HepG2 (cell line): Measurements from ENCODE around the gene MARK2. TPM values are rescaled to one million over a fixed set of nuclear protein-coding genes. Genes with fewer than 3 reads are reported as not detected.

Experiments used
- ATAC-seq: fragments of 200-7000 bp; cut with Tn5 transposase; 3 replicates; pipeline ENCODE4 v1.9.1; 2020; ENCODE audit warnings: mild to moderate bottlenecking, moderate library complexity
- BruUV-seq: library from RNA; stranded (reverse); fragments of 400-500 nt; replicated peaks from 2 replicates; lab custom pipeline; 2021; lab: Mats Ljungman, UMichigan
- CTCF ChIA-PET: fragments of 300-600 bp; formaldehyde crosslinking; extraction: SDS; loops from one replicate; lab custom pipeline; 2021; ENCODE audit warnings: low total read pairs, inconsistent platforms, low intra/inter-chr PET ratio; lab: Yijun Ruan, JAX
- POLR2A ChIA-PET: fragments of 350-600 bp; sonication (Branson Sonifier 250); formaldehyde crosslinking; loops from one replicate; lab custom pipeline; 2020; ENCODE audit warnings: antibody characterized with exemption, inconsistent platforms; lab: Yijun Ruan, JAX
- DNase-seq: peaks from one replicate; pipeline ENCODE4 v3.0.0-alpha.2; 2015; ENCODE audit warnings: low spot score
- FAIRE-seq: peaks from 3 replicates; lab custom pipeline; 2011; peaks lifted over from hg19 to GRCh38; lab: Jason Lieb, UNC
- H2AFZ ChIP-seq: one replicate; pipeline ENCODE4 v1.6.1; 2011; ENCODE audit warnings: low read length, inconsistent platforms
- H3K27ac ChIP-seq: fragments of 300-600 bp; 3 replicates; pipeline ENCODE4 v1.8.0; 2011; ENCODE audit warnings: mixed run types, mild to moderate bottlenecking, mixed read lengths, low read length, inconsistent platforms; ENCODE audit not compliant: insufficient read depth; ENCODE audit errors: extremely low read length
- H3K27me3 ChIP-seq, 2 experiments: fragments of 200-600 bp in 1 of 2; 2 replicates in 1 of 2; 3 replicates in 1 of 2; pipeline versions ENCODE4 v1.6.0 to v1.8.0; 2011; ENCODE audit warnings: low read length in 2 of 2, mild to moderate bottlenecking in 2 of 2, moderate library complexity in 2 of 2, inconsistent platforms in 1 of 2; ENCODE audit not compliant: insufficient read depth in 2 of 2, control insufficient read depth in 1 of 2
- H3K36me3 ChIP-seq, 2 experiments: fragments of 200-600 bp in 1 of 2; replicated peaks in 1 of 2; 2 replicates in 1 of 2; 3 replicates in 1 of 2; pipeline versions ENCODE4 v1.5.1 to v1.8.0; 2011; ENCODE audit warnings: low read length in 2 of 2, inconsistent platforms in 1 of 2; ENCODE audit not compliant: insufficient read depth in 2 of 2, control insufficient read depth in 1 of 2
- H3K4me1 ChIP-seq: 2 replicates; pipeline ENCODE4 v1.5.1; 2012; ENCODE audit warnings: low read length, inconsistent platforms; ENCODE audit not compliant: insufficient read depth
- H3K4me2 ChIP-seq: 2 replicates; pipeline ENCODE4 v1.6.0; 2011; ENCODE audit warnings: low read depth, low read length, inconsistent platforms
- H3K4me3 ChIP-seq, 3 experiments: fragments of 200-600 bp in 1 of 3; sonication (generic), shearing (Covaris generic) in 1 of 3; replicated peaks in 1 of 3; 2 replicates each; pipeline ENCODE4 v1.5.1; 2011 to 2016; ENCODE audit warnings: low read length in 3 of 3, inconsistent platforms in 2 of 3, low read depth in 2 of 3, mild to moderate bottlenecking in 2 of 3, control low read depth in 1 of 3, mixed read lengths in 1 of 3; ENCODE audit not compliant: insufficient read depth in 1 of 3
- H3K79me2 ChIP-seq: one replicate; pipeline ENCODE4 v1.6.1; 2011; ENCODE audit warnings: low read length, inconsistent platforms; ENCODE audit not compliant: insufficient read depth
- H3K9ac ChIP-seq: 2 replicates; pipeline ENCODE4 v1.6.0; 2011; ENCODE audit warnings: mild to moderate bottlenecking, low read depth, low read length, inconsistent platforms; ENCODE audit not compliant: insufficient read depth
- H3K9me3 ChIP-seq: 2 replicates; pipeline ENCODE4 v1.5.1; 2012; ENCODE audit warnings: mild to moderate bottlenecking, low read length
- H4K20me1 ChIP-seq: 2 replicates; pipeline ENCODE4 v1.6.0; 2011; ENCODE audit warnings: inconsistent platforms, mild to moderate bottlenecking, low read length, moderate library complexity; ENCODE audit not compliant: insufficient read depth
- ARID4A ChIP-seq: sonication (generic); formaldehyde crosslinking; IDR thresholded peaks from 2 replicates; pipeline ENCODE4 v1.5.0; 2020; ENCODE audit warnings: mild to moderate bottlenecking, missing genetic modification reagents, borderline replicate concordance
- ARNTL ChIP-seq: sonication (generic); formaldehyde crosslinking; IDR thresholded peaks from 2 replicates; pipeline ENCODE4 v1.4.0; 2020; ENCODE audit warnings: mild to moderate bottlenecking, missing genetic modification reagents
- SP4 ChIP-seq: sonication (generic); formaldehyde crosslinking; IDR thresholded peaks from 2 replicates; pipeline ENCODE4 v1.8.1; 2023; ENCODE audit warnings: mild to moderate bottlenecking, missing genetic modification reagents
- ZMYM3 ChIP-seq: sonication (generic); formaldehyde crosslinking; IDR thresholded peaks from 2 replicates; pipeline ENCODE4 v1.5.1; 2020; ENCODE audit warnings: mild to moderate bottlenecking, missing genetic modification reagents
- ZNF34 ChIP-seq: sonication (generic); formaldehyde crosslinking; IDR thresholded peaks from 2 replicates; pipeline ENCODE4 v1.4.0; 2020; ENCODE audit warnings: mild to moderate bottlenecking, missing genetic modification reagents, borderline replicate concordance
- ZNF619 ChIP-seq: sonication (generic); formaldehyde crosslinking; IDR thresholded peaks from 2 replicates; pipeline ENCODE4 v1.4.0; 2020; ENCODE audit warnings: mild to moderate bottlenecking, missing genetic modification reagents
- WGBS: methylation state at CpG from one replicate; pipeline ENCODE4 v1.1.6; 2017; ENCODE audit warnings: low lambda C conversion rate; 5-methylcytosine and 5-hydroxymethylcytosine counted together
- in situ Hi-C: cut with HindIII; loops from 2 replicates; pipeline ENCODE4 v1.10.0; 2017; ENCODE audit warnings: low pct_unique_long_range_greater_than_20kb; ENCODE audit not compliant: extremely low pct_ligation_motif_present
- intact Hi-C: fragments of 100-400 bp; cut with micrococcal nuclease; formaldehyde crosslinking; loops from one replicate; pipeline ENCODE4 v1.10.0; 2022; ENCODE audit not compliant: unreplicated experiment
- polyA plus RNA-seq, 8 experiments: library from polyadenylated mRNA; depleted of rRNA in 3 of 8; stranded (reverse) in 7 of 8; unstranded in 1 of 8; fragments of >200 nt; fragmentation: Illumina TruSeq in 4 of 8; extraction: Trizol in 4 of 8; gene quantifications; 2 replicates each; pipeline versions ENCODE4 v1.2.1 to v1.2.3, GENCODE V29; 2011 to 2016; ENCODE audit warnings: low read depth in 4 of 8, missing spikeins in 1 of 8, mixed read lengths in 1 of 8; ENCODE audit not compliant: insufficient read depth in 1 of 8
- total RNA-seq, 5 experiments: library from RNA; depleted of rRNA; stranded (reverse); fragments of >200 nt; fragmentation: Illumina TruSeq; extraction: Trizol; gene quantifications; 2 replicates each; pipeline ENCODE4 v1.2.3, GENCODE V29; 2016; ENCODE audit warnings: low read depth in 1 of 5

The MARK2 gene
- total and polyA plus RNA-seq, 2 of the 13 experiments (the other 11 are each of a cell fraction or from before 2014, with no cell fraction given), result 13.5 to 13.9 TPM

DNA sequence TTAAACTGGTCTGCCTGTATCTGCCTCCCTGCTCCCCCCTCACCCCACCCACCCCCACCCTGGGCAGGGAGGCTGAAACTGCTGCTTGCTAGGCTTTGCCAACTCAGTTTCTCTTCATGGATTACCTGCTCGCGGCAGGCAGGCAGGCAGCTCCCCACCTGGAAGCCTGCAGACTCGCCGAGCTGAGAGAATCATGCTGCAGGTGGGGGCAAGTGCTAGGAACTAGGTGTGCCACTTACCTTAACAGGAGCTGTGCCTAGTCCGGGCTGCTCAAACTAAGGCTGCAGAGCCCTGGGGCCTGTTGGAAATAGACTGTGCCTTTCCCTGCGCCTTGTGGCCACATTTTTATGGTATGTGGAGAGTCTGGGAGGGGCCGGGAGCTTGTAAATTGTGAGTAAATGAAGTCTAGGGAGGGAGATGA is 30.3 kb downstream of the MARK2 start:
- H3K4me1 ChIP-seq, result peaks cover 38% of the 10 kb centered on the region
- H3K27ac ChIP-seq, result no peak overlapping the region
- H2AFZ ChIP-seq, result no peak overlapping the region
- ATAC-seq (no peak), DNase-seq (no peak), FAIRE-seq (no peak)
- no peaks in the 10 kb centered on the region for H3K27me3 ChIP-seq
- ChIA-PET POLR2A (no interaction called here), CTCF (no interaction called here)
- peaks cover 46% of the 10 kb centered on the region for H3K79me2 ChIP-seq
- intact Hi-C loops, result no loop called here
- H3K4me3 ChIP-seq, result no peak overlapping the region
- H3K9ac ChIP-seq, result no peak overlapping the region
- H3K9me3 ChIP-seq, result no peaks in the 10 kb centered on the region
- H4K20me1 ChIP-seq, result no peaks in the 10 kb centered on the region
- no peak overlapping the region for H3K4me2 ChIP-seq
- in situ Hi-C loops, result no loop called here
- H3K36me3 ChIP-seq, result peaks cover 1 to 16% of the 10 kb centered on the region in 2 experiments; a peak in 3 of 5 replicates
- TF ChIP-seq ZMYM3 (no peak), ARID4A (CRISPR knock-in tag) (no peak), ZNF34 (CRISPR knock-in tag) (no peak), SP4 (CRISPR knock-in tag) (no peak), ZNF619 (no peak), ARNTL (CRISPR knock-in tag) (no peak)
- 100% methylated on average over 6 of the region's 7 CpGs for WGBS
- no TSS peak for BruUV-seq
